Activated CD8-positive, alpha-beta memory T cell treated with anti-CD3 and anti-CD28 coated beads for 48 hours (primary cell): ENCODE results near the gene ZNF24.
A peak's percentile ranks its signal among the peaks of the same experiment; 100 is the strongest.

Experiments used
- DNase-seq, 3 experiments: peaks; one replicate each; pipeline ENCODE4 v3.0.0-alpha.2; 2020; ENCODE audit warnings: low read depth in 2 of 3, low spot score in 2 of 3

The ZNF24 gene

GRCh38 chr18:35296060-35296459 lies 48.2 kb downstream of the ZNF24 start:
- DNase-seq: no peak

GRCh38 chr18:35291166-35291565 lies 53.1 kb downstream of the ZNF24 start:
- no peak for DNase-seq

- peak; percentile 91 to 92 (median 92) for DNase-seq
These were observed 54.0 kb downstream of the ZNF24 start, which contains the start of gene ZSCAN30 for GRCh38 chr18:35290094-35290735. Gene ZSCAN30 (minus strand): TSS chr18:35290229. CDS start chr18:35264352, 25,877 bp downstream.

- no peak for DNase-seq
These were observed 54.5 kb downstream of the ZNF24 start for GRCh38 chr18:35289727-35290093.

- DNase-seq: no peak
These were observed 54.9 kb downstream of the ZNF24 start for GRCh38 chr18:35289293-35289692.

GRCh38 chr18:35284841-35285240 lies 59.4 kb downstream of the ZNF24 start:
- no peak for DNase-seq

- DNase-seq: no peak
These were observed 60.1 kb downstream of the ZNF24 start for GRCh38 chr18:35283923-35284794.

- DNase-seq: no peak
These were observed 61.9 kb downstream of the ZNF24 start for GRCh38 chr18:35282353-35282752.
